Stimulated activated CD4-positive, alpha-beta T cell treated with anti-CD3 and anti-CD28 coated beads, Interleukin-2, amount 100 ng/mL, for 24 hours (primary cell): ENCODE results near the gene DLX2.
A peak's percentile ranks its signal among the peaks of the same experiment; 100 is the strongest.
"Not testable (repeated sequence)": the region's sequence is repeated elsewhere in the genome, so short reads cannot be mapped to it uniquely, and the experiment has no call there.

Experiments used
- DNase-seq, 2 donors: peaks; one replicate each; pipeline ENCODE4 v3.0.0-alpha.2; 2020

The DLX2 gene

GRCh38 chr2:172102391-172103359 lies at the start of gene DLX2:
DLX2 (minus strand) TSS chr2:172102900; CDS start chr2:172102538, 362 bp downstream.
- peak; percentile 68 to 81 for DNase-seq

- DNase-seq = no peak
Measured at GRCh38 chr2:172147944-172148650, 45.4 kb upstream of the DLX2 start.

- DNase-seq = no peak
Measured at GRCh38 chr2:172143817-172144216, 41.1 kb upstream of the DLX2 start.

GRCh38 chr2:172138727-172139126 lies 36.0 kb upstream of the DLX2 start:
- not testable (repeated sequence) for DNase-seq

- no peak for DNase-seq
Measured at GRCh38 chr2:172137943-172138342, 35.2 kb upstream of the DLX2 start.

GRCh38 chr2:172137109-172137508 lies 34.4 kb upstream of the DLX2 start:
- no peak for DNase-seq

GRCh38 chr2:172135446-172135845 lies 32.7 kb upstream of the DLX2 start:
- no peak for DNase-seq

GRCh38 chr2:172134270-172134669 lies 31.6 kb upstream of the DLX2 start:
- DNase-seq = no peak

- no peak for DNase-seq
Measured at GRCh38 chr2:172131713-172132555, 29.2 kb upstream of the DLX2 start.

- DNase-seq = no peak
Measured at GRCh38 chr2:172129404-172129803, 26.7 kb upstream of the DLX2 start.

- no peak for DNase-seq
Measured at GRCh38 chr2:172128484-172128883, 25.8 kb upstream of the DLX2 start.

- no peak for DNase-seq
Measured at GRCh38 chr2:172120118-172120517, 17.4 kb upstream of the DLX2 start.

GRCh38 chr2:172119089-172119488 lies 16.4 kb upstream of the DLX2 start:
- no peak for DNase-seq

- no peak for DNase-seq
Measured at GRCh38 chr2:172116107-172116506, 13.4 kb upstream of the DLX2 start.

GRCh38 chr2:172114579-172114978 lies 11.9 kb upstream of the DLX2 start:
- DNase-seq = no peak

- DNase-seq = not testable (repeated sequence)
Measured at GRCh38 chr2:172114176-172114575, 11.5 kb upstream of the DLX2 start.

GRCh38 chr2:172113617-172114016 lies 10.9 kb upstream of the DLX2 start:
- DNase-seq = no peak

- DNase-seq = no peak
Measured at GRCh38 chr2:172109988-172110811, 7.5 kb upstream of the DLX2 start.

GRCh38 chr2:172109256-172109987 lies 6.7 kb upstream of the DLX2 start:
- DNase-seq = no peak

- no peak for DNase-seq
Measured at GRCh38 chr2:172108587-172108930, 5.9 kb upstream of the DLX2 start.
